ENCODE results near the gene FSHR. TPM values are rescaled to one million over a fixed set of nuclear protein-coding genes. Genes with fewer than 3 reads are reported as not detected.

FSHR gene
- total and polyA plus RNA-seq, 2 of the 8 experiments (the other 6 are each of a cell fraction or from before 2014, with no cell fraction given), result not detected

- no peak overlapping the region for H3K4me2 ChIP-seq (ENCODE audit: insufficient read depth in 1 of 2, low read depth in 2 of 2, low read length in 2 of 2)
- no peak overlapping the region for H2AFZ ChIP-seq (ENCODE audit: low read length)
- no peaks in the 10 kb centered on the region for H3K27me3 ChIP-seq (replicated peaks in 1 of 4; ENCODE audit: control insufficient read depth in 3 of 4, extremely low read depth in 1 of 4, insufficient read depth in 3 of 4, low read length in 3 of 4)
- no peak overlapping the region for H3K9ac ChIP-seq (replicated peaks in 1 of 4; ENCODE audit: extremely low read depth in 1 of 4, low read depth in 3 of 4, low read length in 3 of 4)
- no peak overlapping the region for H3K4me3 ChIP-seq (ENCODE audit: extremely low read depth in 1 of 4, insufficient read depth in 2 of 4, low read depth in 3 of 4, low read length in 4 of 4)
- WGBS, 2 experiments (ENCODE audit: extremely low coverage in 1 of 2, insufficient coverage in 1 of 2, insufficient read length in 1 of 2, insufficient replicate concordance in 2 of 2, low coverage in 1 of 2, low lambda C conversion rate in 2 of 2, missing lambda C conversion rate in 1 of 2), result 89% methylated on average over 1 of the region's 1 CpG; no CpG with 5 or more reads in 1 of the 2 experiments
- DNase-seq (ENCODE audit: low read depth in 1 of 2, low spot score in 2 of 2) (no peak), FAIRE-seq (no peak)
- H2BK15ac ChIP-seq (ENCODE audit: low read length), result no peak overlapping the region
- H2BK120ac ChIP-seq (replicated peaks; ENCODE audit: low read depth, low read length), result no peak overlapping the region
- no peak overlapping the region for H2BK5ac ChIP-seq (ENCODE audit: low read depth, low read length)
- H4K20me1 ChIP-seq (replicated peaks in 1 of 2; ENCODE audit: control insufficient read depth in 1 of 2, insufficient read depth in 2 of 2, low read length in 2 of 2), result no peaks in the 10 kb centered on the region
- no peaks in the 10 kb centered on the region for H3K79me2 ChIP-seq (ENCODE audit: control insufficient read depth in 1 of 2, insufficient read depth in 2 of 2, low read length in 2 of 2)
- no peaks in the 10 kb centered on the region for H3K36me3 ChIP-seq (ENCODE audit: control insufficient read depth in 2 of 4, insufficient read depth in 4 of 4, low read length in 3 of 4)
- H3K14ac ChIP-seq (ENCODE audit: insufficient read length), result no peak overlapping the region
- no peaks in the 10 kb centered on the region for H3K9me3 ChIP-seq (ENCODE audit: insufficient read depth in 2 of 2, low read depth in 1 of 2, low read length in 1 of 2)
- no peak overlapping the region for H3K18ac ChIP-seq (ENCODE audit: extremely low read depth, low read length)
- no peak overlapping the region for H2BK12ac ChIP-seq (ENCODE audit: low read depth, low read length)
- H3K79me1 ChIP-seq (ENCODE audit: low read depth, low read length), result no peaks in the 10 kb centered on the region
- no peak overlapping the region for H4K8ac ChIP-seq (ENCODE audit: extremely low read depth, insufficient read depth, low read length)
- no peak overlapping the region for H3K56ac ChIP-seq (replicated peaks; ENCODE audit: insufficient read length, low read depth, low read length)
- H3K23me2 ChIP-seq (ENCODE audit: low read depth, low read length), result no peaks in the 10 kb centered on the region
- no peak overlapping the region for H2BK20ac ChIP-seq (ENCODE audit: low read length)
- no peak overlapping the region for H3K23ac ChIP-seq (ENCODE audit: insufficient read length)
- no peaks in the 10 kb centered on the region for H3K4me1 ChIP-seq (replicated peaks in 1 of 4; ENCODE audit: control insufficient read depth in 3 of 4, insufficient read depth in 4 of 4, low read length in 3 of 4)
- H3K27ac ChIP-seq (ENCODE audit: low read depth, low read length), result no peak overlapping the region
- no peak overlapping the region for H4K91ac ChIP-seq (replicated peaks; ENCODE audit: insufficient read length, low read length)
- ChIA-PET CTCF (ENCODE audit: partially characterized antibody) (interaction anchor here (0.7 to 1.3 kb wide), 2 partner anchors 15 to 567 kb away, joined by 4 to 6 read pairs; no protein-coding TSS in a partner anchor), POLR2A (ENCODE audit: partially characterized antibody) (no interaction called here)
- H2AK5ac ChIP-seq (ENCODE audit: low read depth, low read length), result no peak overlapping the region
- H4K5ac ChIP-seq (ENCODE audit: insufficient read length, low read depth, low read length), result no peak overlapping the region
- no peak overlapping the region for H3K4ac ChIP-seq (replicated peaks; ENCODE audit: insufficient read length, low read depth, low read length)
- TF ChIP-seq GABPA (IDR thresholded peaks at IDR 0.05; ENCODE audit: borderline replicate concordance, insufficient read depth, low read length), result no peak
- no peak for TF ChIP-seq KDM1A (IDR thresholded peaks at IDR 0.05; ENCODE audit: borderline replicate concordance, low read length)
- TF ChIP-seq TAF7 (optimal IDR thresholded peaks at IDR 0.05; ENCODE audit: borderline replicate concordance, low read depth, low read length), result no peak
- no peak for TF ChIP-seq TAF1 (IDR thresholded peaks at IDR 0.05; ENCODE audit: low read depth, low read length)
- TF ChIP-seq E2F6 (IDR thresholded peaks at IDR 0.05), result no peak
- no peak for TF ChIP-seq CBX8 (IDR thresholded peaks at IDR 0.05; ENCODE audit: borderline replicate concordance, low read depth, low read length)
- TF ChIP-seq SP4 (IDR thresholded peaks at IDR 0.05; ENCODE audit: low read length), result no peak
- no peak for TF ChIP-seq FOSL1 (IDR thresholded peaks at IDR 0.05; ENCODE audit: insufficient read depth, low read depth, low read length)
- TF ChIP-seq CTCF (IDR thresholded peaks at IDR 0.05; ENCODE audit: control extremely low read depth in 1 of 3, insufficient read depth in 1 of 3, low read depth in 1 of 3, low read length in 3 of 3), result no peak
- TF ChIP-seq RBBP5 (IDR thresholded peaks at IDR 0.05; ENCODE audit: borderline replicate concordance, low read depth, low read length), result no peak
- TF ChIP-seq HDAC2 (IDR thresholded peaks at IDR 0.05; ENCODE audit: borderline replicate concordance in 1 of 2, low read depth in 2 of 2, low read length in 2 of 2), result no peak
These were observed 52.2 kb downstream of the FSHR start for GRCh38 chr2:49102146-49102545.
